Calu3 (cell line): ENCODE measurements around the gene SCARB1. TPM values are rescaled to one million over a fixed set of nuclear protein-coding genes. Genes with fewer than 3 reads are reported as not detected.

Experiments
- BruUV-seq: library from RNA; stranded (reverse); fragments of 400-500 nt; replicated peaks from 2 replicates; lab custom pipeline; 2021; lab: Mats Ljungman, UMichigan
- CTCF ChIA-PET: fragments of 300-600 bp; sonication (Branson Sonifier 250); formaldehyde crosslinking; loops from one replicate; lab custom pipeline; 2022; ENCODE audit warnings: antibody characterized with exemption; lab: Charles Lee
- DNase-seq: peaks from one replicate; pipeline ENCODE4 v3.0.0; 2022
- H3K27ac Mint-ChIP-seq: one replicate; pipeline ENCODE4 v1.8.0; 2022; ENCODE audit warnings: mixed read lengths; ENCODE audit not compliant: unreplicated experiment
- H3K27me3 Mint-ChIP-seq: one replicate; pipeline ENCODE4 v1.8.0; 2022; ENCODE audit warnings: mixed read lengths; ENCODE audit not compliant: unreplicated experiment
- H3K36me3 Mint-ChIP-seq: one replicate; pipeline ENCODE4 v1.8.0; 2022; ENCODE audit warnings: mild to moderate bottlenecking, moderate library complexity, mixed read lengths; ENCODE audit not compliant: insufficient read depth, unreplicated experiment
- H3K4me1 Mint-ChIP-seq: one replicate; pipeline ENCODE4 v1.8.0; 2022; ENCODE audit warnings: mild to moderate bottlenecking, low read depth, mixed read lengths; ENCODE audit not compliant: unreplicated experiment
- H3K4me3 Mint-ChIP-seq: one replicate; pipeline ENCODE4 v1.8.0; 2022; ENCODE audit warnings: mild to moderate bottlenecking, low read depth, moderate library complexity, mixed read lengths; ENCODE audit not compliant: unreplicated experiment
- H3K9me3 Mint-ChIP-seq: one replicate; pipeline ENCODE4 v1.8.0; 2022; ENCODE audit warnings: low read depth, mixed read lengths; ENCODE audit not compliant: unreplicated experiment
- intact Hi-C: fragments of 100-400 bp; cut with micrococcal nuclease; formaldehyde crosslinking; loops from one replicate; pipeline ENCODE4 v1.10.0; 2022; ENCODE audit not compliant: unreplicated experiment
- total RNA-seq: library from RNA; stranded (reverse); gene quantifications from 2 replicates; pipeline ENCODE4 v1.2.3, GENCODE V29; 2022
- TF ChIP-seq, protein P1 (sequence below): fragments of 200-600 bp; IDR thresholded peaks from one replicate; pipeline ENCODE4 v1.8.0; 2022; ENCODE audit warnings: antibody characterized with exemption; ENCODE audit not compliant: unreplicated experiment

SCARB1 gene
- total RNA-seq, 1 experiment from 2014 or later, result 51.6 TPM

DNA sequence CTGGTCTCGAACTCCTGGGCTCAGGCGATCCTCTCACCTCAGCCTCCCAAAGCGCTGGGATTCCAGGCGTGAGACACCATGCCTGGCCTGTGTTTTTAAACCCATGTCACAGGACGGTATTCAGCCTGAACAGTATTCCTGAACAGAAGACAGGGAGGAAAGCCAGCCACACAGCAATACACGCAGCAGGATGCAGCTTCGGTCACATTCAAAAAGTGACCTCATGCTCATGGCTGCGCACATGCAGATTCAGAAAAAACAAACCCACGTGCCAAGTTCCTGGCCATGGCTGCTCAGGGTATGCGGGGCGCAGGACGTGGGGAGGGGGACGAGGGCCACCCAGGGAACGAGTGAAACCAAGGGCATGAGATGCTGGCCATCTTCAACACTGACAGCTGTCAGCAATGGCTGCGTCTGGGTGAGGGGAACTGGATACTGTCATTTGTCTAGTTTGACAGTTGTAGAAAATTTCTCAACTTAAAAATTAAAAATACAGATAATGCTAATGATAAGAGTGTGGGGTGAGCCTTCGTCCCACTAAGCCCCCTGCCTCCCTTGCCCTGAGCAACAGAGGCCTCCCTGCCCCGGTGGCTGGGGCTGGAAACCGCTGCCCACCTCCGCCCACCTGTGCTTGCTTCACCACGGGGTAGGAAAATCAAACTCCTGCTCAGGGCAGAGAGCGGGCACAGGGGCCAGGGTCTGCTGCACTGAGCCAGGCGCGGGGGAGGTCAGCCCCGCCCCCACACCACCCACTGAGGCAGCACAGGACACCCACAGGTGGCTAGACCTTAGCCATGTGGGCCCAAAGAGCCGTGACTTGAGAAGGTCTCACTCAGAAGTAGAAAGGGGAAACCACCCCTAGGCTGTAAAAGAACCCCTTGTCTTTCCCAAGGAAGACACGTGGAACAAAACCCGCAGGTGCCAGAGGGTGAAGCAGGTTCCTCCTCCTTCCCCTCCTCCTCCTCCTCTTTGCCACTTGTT lies 84.2 kb downstream of the SCARB1 start:
- H3K27me3 Mint-ChIP-seq, result no peaks in the 10 kb centered on the region
- peaks cover 3% of the 10 kb centered on the region for H3K9me3 Mint-ChIP-seq
- no peak overlapping the region for H3K27ac Mint-ChIP-seq
- no peak overlapping the region for H3K4me3 Mint-ChIP-seq
- TF ChIP-seq, protein P1, sequence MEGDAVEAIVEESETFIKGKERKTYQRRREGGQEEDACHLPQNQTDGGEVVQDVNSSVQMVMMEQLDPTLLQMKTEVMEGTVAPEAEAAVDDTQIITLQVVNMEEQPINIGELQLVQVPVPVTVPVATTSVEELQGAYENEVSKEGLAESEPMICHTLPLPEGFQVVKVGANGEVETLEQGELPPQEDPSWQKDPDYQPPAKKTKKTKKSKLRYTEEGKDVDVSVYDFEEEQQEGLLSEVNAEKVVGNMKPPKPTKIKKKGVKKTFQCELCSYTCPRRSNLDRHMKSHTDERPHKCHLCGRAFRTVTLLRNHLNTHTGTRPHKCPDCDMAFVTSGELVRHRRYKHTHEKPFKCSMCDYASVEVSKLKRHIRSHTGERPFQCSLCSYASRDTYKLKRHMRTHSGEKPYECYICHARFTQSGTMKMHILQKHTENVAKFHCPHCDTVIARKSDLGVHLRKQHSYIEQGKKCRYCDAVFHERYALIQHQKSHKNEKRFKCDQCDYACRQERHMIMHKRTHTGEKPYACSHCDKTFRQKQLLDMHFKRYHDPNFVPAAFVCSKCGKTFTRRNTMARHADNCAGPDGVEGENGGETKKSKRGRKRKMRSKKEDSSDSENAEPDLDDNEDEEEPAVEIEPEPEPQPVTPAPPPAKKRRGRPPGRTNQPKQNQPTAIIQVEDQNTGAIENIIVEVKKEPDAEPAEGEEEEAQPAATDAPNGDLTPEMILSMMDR, result no peak
- intact Hi-C loops, result no loop called here
- CTCF ChIA-PET, result no interaction called here
- peaks cover 3% of the 10 kb centered on the region for H3K36me3 Mint-ChIP-seq
- H3K4me1 Mint-ChIP-seq, result peaks cover 11% of the 10 kb centered on the region
- no peak for DNase-seq
- BruUV-seq, result no TSS peak

- Mint-ChIP-seq H3K4me1 (peaks cover 11% of the 10 kb centered on the region), H3K9me3 (peaks cover 3% of the 10 kb centered on the region), H3K27me3 (no peaks in the 10 kb centered on the region), H3K27ac (no peak overlapping the region), H3K36me3 (peaks cover 3% of the 10 kb centered on the region), H3K4me3 (no peak overlapping the region)
- no TSS peak for BruUV-seq
- TF ChIP-seq, protein P1, result no peak
- intact Hi-C loops, result no loop called here
- no peak for DNase-seq
- CTCF ChIA-PET, result no interaction called here
Observed at GRCh38 chr12:124778411-124778810, 85.3 kb downstream of the SCARB1 start.

DNA sequence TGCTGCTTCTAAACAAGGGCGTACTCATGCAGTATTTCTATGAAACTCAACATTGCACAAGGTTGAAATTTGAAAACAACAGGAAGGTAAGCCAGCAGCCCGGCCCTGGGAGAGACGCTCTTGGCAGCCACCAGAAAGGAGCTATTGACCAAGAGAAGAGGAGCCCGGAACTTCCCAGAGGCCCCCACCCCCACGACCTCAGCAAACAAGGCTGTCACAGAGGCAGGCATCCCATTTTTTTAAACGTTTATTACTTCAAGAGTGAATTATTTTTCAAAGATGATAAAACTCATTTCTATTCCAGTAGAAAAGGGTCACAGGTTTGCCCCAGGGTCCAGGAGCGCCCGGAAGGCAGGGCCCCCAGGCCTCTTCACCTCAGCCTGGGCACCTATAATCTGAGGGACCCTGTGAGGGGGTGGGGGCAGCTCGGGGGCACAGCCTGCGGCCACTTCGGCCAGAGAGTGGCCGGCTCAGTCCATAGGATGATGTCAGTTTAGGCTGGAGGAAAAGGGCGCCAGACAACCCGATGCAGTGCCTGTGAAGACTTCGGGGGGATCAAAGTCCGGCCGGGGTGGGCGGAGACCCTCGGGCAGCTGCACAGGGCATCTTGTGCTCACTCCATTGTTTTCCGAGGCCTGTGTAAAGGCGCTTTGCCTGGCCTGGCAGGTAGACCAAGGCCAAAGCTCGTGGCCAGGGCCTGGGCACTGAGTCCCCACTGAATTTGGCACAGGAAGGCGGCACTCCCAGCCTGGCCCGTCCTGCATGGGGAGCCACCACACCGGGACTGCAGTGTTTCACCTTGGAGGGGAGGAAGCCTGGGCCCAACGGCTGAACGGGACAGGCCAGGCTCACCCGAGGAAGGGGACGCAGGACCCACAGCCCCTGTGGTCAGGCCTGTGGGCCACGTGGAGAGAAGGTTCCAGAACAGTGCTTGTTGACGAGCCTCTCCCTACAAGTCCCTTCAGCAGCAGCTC lies 86.0 kb downstream of the SCARB1 start:
- BruUV-seq, result no TSS peak
- intact Hi-C loops, result no loop called here
- no peak overlapping the region for H3K4me3 Mint-ChIP-seq
- H3K27ac Mint-ChIP-seq, result no peak overlapping the region
- peaks cover 6% of the 10 kb centered on the region for H3K27me3 Mint-ChIP-seq
- CTCF ChIA-PET, result no interaction called here
- H3K36me3 Mint-ChIP-seq, result peaks cover 3% of the 10 kb centered on the region
- TF ChIP-seq, protein P1, result no peak
- no peak for DNase-seq
- peaks cover 12% of the 10 kb centered on the region for H3K4me1 Mint-ChIP-seq
- peaks cover 3% of the 10 kb centered on the region for H3K9me3 Mint-ChIP-seq

- Mint-ChIP-seq H3K4me1 (peaks cover 28% of the 10 kb centered on the region), H3K27me3 (peaks cover 20% of the 10 kb centered on the region), H3K4me3 (no peak overlapping the region), H3K27ac (no peak overlapping the region), H3K9me3 (peaks cover 3% of the 10 kb centered on the region), H3K36me3 (peaks cover 8% of the 10 kb centered on the region)
- TF ChIP-seq, protein P1, result no peak
- intact Hi-C loops, result no loop called here
- CTCF ChIA-PET, result no interaction called here
- no TSS peak for BruUV-seq
- no peak for DNase-seq
Observed at GRCh38 chr12:124776125-124776513, 87.5 kb downstream of the SCARB1 start.
